CD4-positive, alpha-beta T cell treated with Interleukin-4 for 1 hour (primary cell): ENCODE data around the gene SKA2.
"Not testable (repeated sequence)": the region's sequence is repeated elsewhere in the genome, so short reads cannot be mapped to it uniquely, and the experiment has no call there.

Experiments
- DNase-seq, 2 donors: peaks; one replicate each; pipeline ENCODE4 v3.0.0-alpha.2; 2020 to 2022

The SKA2 gene

DNA sequence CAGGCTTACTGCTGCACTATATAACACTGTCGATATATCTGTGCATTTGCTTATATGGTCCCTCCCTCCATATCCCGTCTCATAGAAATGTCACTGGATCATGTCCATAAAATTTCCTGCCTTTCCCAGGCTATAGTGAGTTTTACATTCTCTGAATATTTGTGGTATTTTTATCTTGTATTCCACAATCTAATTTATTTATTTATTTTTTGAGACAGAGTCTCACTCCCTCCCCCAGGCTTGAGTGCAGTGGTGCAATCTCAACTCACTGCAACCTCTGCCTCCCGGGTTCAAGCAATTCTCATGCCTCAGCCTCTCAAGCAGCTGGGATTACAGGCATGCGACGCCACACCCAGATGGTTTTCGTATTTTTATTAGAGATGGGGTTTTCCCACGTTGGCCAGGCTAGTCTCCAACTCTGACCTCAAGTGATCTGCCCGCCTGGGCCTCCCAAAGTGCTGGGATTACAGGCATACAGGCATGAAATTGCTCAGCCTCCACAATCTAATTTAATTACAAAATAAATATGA, 61.2 kb downstream of the SKA2 start:
- DNase-seq, result no peak

DNA sequence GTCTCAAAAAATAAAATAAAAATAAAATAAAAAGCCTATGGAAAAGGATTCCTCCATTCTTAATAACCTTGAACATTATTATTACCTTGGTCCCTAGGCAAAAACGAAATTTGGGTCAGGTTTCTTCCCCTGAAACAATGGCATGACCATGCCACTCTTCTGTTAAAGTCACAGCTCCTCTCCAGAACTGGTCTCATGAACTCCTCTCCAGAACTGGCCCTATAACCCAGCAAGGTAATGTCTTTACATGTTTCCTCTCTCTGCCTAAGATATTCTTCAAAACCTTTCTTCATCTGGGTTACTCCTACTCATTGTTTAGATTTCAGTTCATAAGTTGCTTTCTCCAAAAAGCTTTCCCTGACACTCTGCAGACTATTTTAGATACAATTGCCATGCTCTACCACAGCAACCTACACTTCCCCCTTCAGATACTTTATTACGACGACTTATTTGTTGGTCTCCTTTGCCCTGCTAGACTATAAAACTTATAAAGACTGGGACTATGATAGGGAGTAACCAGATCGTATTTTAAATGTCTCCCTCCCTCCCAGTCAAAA, 61.8 kb downstream of the SKA2 start:
- DNase-seq, result no peak

- DNase-seq, result not testable (repeated sequence)
These were observed 64.4 kb downstream of the SKA2 start for GRCh38 chr17:59090593-59090992.

DNA sequence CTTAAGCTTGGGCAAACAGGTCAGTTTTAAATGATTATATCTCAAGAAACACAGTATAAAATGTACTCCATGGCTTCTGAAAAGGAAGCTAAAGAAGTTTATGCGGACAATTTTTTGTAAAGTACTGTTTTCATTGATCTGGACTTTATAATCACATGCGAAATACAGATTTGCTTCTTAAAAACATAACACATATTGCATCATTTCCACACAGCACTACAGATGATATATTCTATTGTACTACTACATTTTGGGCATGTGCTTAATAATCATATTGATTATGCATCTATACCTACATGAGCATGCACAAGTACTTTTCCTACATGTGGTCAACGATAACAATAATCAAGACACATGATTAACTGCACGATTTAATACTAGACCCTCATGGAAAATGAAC, 70.8 kb downstream of the SKA2 start:
- no peak for DNase-seq

DNA sequence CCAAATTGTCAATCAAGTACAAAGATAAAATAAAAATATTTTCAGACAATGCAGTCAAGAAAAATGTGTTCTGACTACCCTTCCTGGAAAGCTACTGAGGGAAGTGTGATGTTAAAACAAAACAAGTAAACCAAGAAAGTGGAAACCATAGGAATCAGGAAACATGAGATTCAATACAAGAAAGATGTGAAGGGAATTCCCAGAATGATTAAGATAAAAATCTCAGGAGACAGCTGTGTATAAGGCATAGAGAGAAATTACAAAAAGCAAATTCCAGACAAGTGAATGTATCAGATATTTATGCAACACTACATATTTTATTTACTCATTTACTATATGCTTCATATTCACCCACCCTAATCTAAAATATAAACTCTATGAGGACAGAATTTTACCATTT, 80.5 kb downstream of the SKA2 start:
- DNase-seq, result no peak

DNA sequence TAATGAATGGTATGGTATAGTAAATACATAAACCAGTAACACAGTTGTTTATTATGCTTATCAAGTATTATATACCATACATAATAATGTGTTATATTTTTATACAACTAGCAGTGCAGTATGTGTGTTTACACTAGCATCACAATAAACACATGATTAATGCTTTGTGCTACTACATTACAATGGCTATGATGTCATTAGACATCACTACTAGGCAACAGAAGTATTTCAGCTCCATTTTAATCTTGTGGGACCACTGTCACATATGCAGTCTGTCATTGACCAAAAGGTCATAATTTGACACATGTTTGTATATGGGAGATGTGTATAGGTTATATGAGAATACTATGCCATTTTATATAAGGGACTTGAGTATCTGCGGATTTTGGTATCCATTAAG, 81.0 kb downstream of the SKA2 start:
- no peak for DNase-seq

DNA sequence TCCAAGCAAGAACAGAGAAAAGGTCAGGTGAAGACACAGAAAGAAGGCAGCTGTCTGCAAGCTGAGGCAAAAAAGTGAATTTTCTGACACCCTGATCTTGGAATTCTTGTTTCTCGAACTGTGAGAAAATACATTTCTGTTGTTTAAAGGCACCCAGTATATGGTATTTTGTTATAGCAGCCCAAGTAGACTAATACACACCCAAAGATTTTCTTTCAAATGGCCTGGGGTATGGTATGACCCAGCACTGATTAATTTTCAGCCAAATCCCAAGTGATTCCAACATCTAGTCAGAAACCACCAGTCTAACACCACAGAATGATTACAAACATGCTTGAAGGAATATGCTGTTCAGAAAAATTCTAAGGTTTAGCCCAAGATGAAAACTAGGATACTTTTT, 85.1 kb downstream of the SKA2 start:
- no peak for DNase-seq

GRCh38 chr17:59067756-59068155, 87.2 kb downstream of the SKA2 start:
- no peak for DNase-seq

DNA sequence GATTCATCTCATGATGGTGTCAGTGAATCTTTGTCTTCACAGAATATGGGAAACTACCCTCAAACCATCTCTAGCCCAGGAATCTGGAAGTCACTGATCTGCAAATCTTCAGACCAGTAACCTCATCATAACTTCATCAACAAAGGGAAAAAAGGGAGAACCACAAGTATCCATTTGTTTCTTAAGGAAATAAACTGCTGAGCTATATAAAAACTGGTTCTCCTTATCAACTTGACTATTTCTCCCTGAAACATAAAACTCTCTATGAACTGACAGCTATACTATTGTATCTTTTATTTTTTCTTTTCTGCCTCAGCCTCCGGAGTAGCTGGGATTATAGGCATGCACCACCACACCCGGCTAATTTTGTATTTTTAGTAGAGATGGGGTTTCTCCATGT, 87.6 kb downstream of the SKA2 start:
- no peak for DNase-seq

DNA sequence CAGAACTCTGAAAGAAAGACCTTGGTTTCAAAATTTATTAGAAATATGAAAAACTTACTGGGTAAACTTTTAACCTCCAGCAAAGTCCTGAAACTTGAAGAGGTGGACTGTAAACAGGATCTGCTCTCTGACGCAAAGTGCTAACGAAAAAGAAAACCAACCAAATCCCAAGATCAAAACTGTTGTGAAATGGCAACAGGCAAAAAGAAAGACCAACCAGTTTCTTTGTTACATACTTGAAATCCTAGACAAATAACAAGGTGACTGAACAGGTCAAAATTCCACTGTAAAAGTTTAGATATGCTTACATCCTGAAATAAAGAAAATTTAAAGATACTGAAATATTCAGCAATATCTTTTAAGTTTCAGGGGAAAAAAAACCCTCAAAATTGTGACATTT, 92.5 kb downstream of the SKA2 start:
- no peak for DNase-seq
